Retinal pigment epithelial cell (primary cell): ENCODE results near the gene PCNX4.
"Not testable (repeated sequence)": the region's sequence is repeated elsewhere in the genome, so short reads cannot be mapped to it uniquely, and the experiment has no call there.

ENCODE experiments used
- DNase-seq: peaks from one replicate; pipeline ENCODE4 v3.0.0-alpha.2; 2010; ENCODE audit warnings: low read depth
- H3K4me3 ChIP-seq: 2 replicates; pipeline ENCODE4 v1.5.1; 2011; ENCODE audit warnings: mild to moderate bottlenecking, low read length, control low read depth, moderate library complexity
- CTCF ChIP-seq: conservative IDR thresholded peaks from 2 replicates; pipeline ENCODE4 v1.5.1; 2011; ENCODE audit warnings: low read depth, low read length, control low read depth, inconsistent platforms

Gene PCNX4

GRCh38 chr14:60093080-60093479, 1.4 kb downstream of the PCNX4 start:
- DNase-seq: no peak

DNA sequence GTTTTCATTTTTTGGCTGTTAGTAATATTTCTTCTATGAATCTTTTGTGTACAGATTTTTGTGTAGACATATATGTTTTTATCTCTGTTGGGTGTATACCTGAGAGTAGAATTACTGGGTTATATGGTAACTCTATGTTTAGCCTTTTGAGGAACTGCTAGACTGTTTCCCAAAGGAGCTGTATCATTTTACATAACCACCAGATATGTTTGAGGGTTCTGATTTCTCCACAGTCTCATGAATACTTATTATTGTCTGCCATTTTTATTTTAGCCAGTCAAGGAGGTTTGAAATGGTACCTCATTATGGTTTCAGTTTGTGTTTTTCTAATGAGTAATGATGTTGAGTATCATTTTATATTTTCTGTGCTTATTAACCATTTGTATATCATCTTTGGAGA, 1.9 kb downstream of the PCNX4 start:
- TF ChIP-seq CTCF: no peak
- DNase-seq: no peak
- peak overlapping the region; percentile 79 for H3K4me3 ChIP-seq

More at GRCh38 chr14:60093080-60093479, 1.4 kb downstream of the PCNX4 start:
- no peak for TF ChIP-seq CTCF
- peak overlapping the region; percentile 79 for H3K4me3 ChIP-seq

DNA sequence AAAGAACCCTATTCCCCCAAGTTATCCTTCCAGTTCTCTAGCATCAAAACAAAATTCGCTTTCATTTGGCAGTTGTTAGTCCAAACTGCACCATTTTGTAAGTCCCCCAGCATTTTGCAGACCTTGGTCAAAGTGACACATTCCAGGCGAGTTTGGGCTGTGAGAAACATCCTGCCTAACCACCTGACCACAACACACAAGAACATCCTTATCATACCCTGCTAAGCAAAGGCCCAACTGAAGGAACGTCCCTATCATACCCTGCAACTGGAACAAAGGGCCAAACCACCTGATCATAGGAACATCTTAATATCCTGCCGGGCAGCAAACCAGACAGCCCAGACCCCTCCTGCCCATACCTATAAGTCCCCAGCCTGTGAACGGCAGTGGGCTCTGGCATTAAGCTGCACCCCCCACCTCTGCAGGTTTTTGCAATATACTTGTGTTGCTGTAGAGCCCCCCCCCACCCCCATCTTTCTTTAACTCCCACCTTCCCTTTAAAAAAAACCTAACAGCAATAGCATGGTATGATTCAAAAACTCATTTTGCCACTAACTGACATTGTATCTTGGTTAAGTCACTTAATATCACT, 2.7 kb downstream of the PCNX4 start:
- peak overlapping the region; percentile 79 for H3K4me3 ChIP-seq
- DNase-seq: peak; percentile 20
- TF ChIP-seq CTCF: no peak

- no peak for TF ChIP-seq CTCF
- no peak for DNase-seq
Observed at GRCh38 chr14:60095231-60095630, 3.5 kb downstream of the PCNX4 start.

DNA sequence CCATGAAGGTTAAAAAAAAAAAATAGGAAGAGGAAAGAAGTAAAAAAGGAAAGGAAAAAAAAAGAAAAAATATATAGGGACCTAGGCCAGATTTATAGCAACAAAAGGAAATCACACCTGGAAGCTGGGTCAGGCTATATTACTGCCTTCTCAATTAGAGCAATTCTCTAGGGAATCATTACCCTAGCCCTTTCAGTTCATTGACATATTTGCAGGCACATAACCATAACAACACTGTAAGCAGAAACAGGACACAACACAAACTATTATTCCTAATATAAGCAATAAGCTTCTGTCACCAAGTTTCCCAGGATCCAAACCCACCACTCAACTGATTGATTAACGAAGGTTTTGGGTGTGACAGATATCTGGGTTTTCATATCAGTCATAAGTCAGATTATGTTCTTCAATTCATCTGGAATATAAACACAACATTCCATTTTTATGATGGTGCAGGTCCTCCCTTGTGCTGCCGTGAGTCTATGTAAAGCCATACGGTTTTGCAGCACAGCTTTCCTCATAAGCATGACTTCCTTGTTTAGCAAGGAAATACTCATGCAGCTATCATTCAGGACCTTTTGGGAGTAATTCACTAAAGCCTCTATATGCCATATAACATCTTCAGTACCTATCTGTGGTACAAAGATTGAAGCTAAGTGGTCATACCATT, 4.2 kb downstream of the PCNX4 start:
- H3K4me3 ChIP-seq: no peak overlapping the region
- TF ChIP-seq CTCF: no peak
- peak; percentile 28 for DNase-seq

More at GRCh38 chr14:60095231-60095630, 3.5 kb downstream of the PCNX4 start:
- H3K4me3 ChIP-seq: no peak overlapping the region

- DNase-seq: no peak
- no peak for TF ChIP-seq CTCF
- no peak overlapping the region for H3K4me3 ChIP-seq
Observed at GRCh38 chr14:60097974-60098373, 6.3 kb downstream of the PCNX4 start.

DNA sequence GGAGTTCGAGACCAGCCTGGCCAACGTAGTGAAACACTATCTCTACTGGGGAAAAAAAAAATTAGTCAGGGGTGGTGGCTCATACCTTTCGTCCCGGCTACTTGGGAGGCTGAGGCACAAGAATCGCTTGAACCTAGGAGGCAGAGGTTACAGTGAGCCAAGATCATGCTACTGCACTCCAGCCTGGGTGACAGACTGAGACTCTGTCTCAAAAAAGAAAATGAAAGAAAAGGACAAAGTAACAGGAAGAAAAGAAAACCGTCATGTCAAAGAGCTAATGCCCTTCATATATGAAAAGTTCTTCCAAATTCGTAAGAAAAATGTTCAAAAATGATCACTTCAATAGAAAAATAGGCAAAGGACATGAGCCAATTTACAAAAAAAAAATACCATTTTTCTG, 8.1 kb downstream of the PCNX4 start:
- H3K4me3 ChIP-seq, DNase-seq: not testable (repeated sequence)
